Peyer's patch (tissue), 4 donors: ENCODE results near the gene RFTN1. TPM values are rescaled to one million over a fixed set of nuclear protein-coding genes. Genes with fewer than 3 reads are reported as not detected.

ENCODE experiments used
- DNase-seq, 3 donors: peaks; one replicate each; pipeline ENCODE4 v3.0.0-alpha.2; 2017 to 2019
- H3K27ac ChIP-seq, 4 donors: fragments of 200-600 bp; sonication (generic); one replicate each; pipeline ENCODE4 v1.5.1; 2016 to 2019
- H3K27me3 ChIP-seq, 2 donors: fragments of 200-600 bp; sonication (generic); one replicate each; pipeline ENCODE4 v1.5.1; 2019
- H3K36me3 ChIP-seq, 3 donors: fragments of 200-600 bp; sonication (generic); one replicate each; pipeline ENCODE4 v1.5.1; 2016 to 2019
- H3K4me1 ChIP-seq, 4 donors: fragments of 200-600 bp; sonication (generic); one replicate each; pipeline ENCODE4 v1.5.1; 2016 to 2019
- H3K4me3 ChIP-seq, 4 donors: fragments of 200-600 bp; sonication (generic); 1 replicate in 3 of 4; 2 replicates in 1 of 4; pipeline ENCODE4 v1.5.1; 2016 to 2019; ENCODE audit warnings: mild to moderate bottlenecking in 1 of 4
- H3K9me3 ChIP-seq, 4 donors: fragments of 200-600 bp; sonication (generic); one replicate each; pipeline ENCODE4 v1.5.1; 2016 to 2019; ENCODE audit warnings: mild to moderate bottlenecking in 1 of 4
- CTCF ChIP-seq, 6 experiments: fragments of 450-650 bp in 4 of 6; fragments of 200-600 bp in 2 of 6; sonication (generic) in 1 of 6; IDR thresholded peaks; one replicate each; pipeline ENCODE4 v1.5.1; 2017 to 2019; ENCODE audit warnings: antibody characterized with exemption in 6 of 6, mild to moderate bottlenecking in 3 of 6, moderate library complexity in 1 of 6
- POLR2A ChIP-seq, 2 donors: fragments of 450-650 bp; IDR thresholded peaks; one replicate each; pipeline ENCODE4 v1.5.1; 2017; ENCODE audit warnings: antibody characterized with exemption in 2 of 2, mild to moderate bottlenecking in 2 of 2, moderate library complexity in 2 of 2
- total RNA-seq, 4 donors: library from RNA; depleted of rRNA; stranded (reverse); fragments of >200 nt; gene quantifications; one replicate each; pipeline ENCODE4 v1.1.0, GENCODE V29; 2016

RFTN1 gene
- total RNA-seq, 4 donors from 2014 or later = 6.1 to 135 (median 32.0) TPM

GRCh38 chr3:16381426-16381825 is 132.1 kb downstream of the RFTN1 start:
- H3K4me1 ChIP-seq = peaks cover 0 to 9% (median 4%) of the 10 kb centered on the region in 4 donors
- no peaks in the 10 kb centered on the region for H3K27me3 ChIP-seq
- H3K36me3 ChIP-seq = no peaks in the 10 kb centered on the region
- no peak overlapping the region for H3K27ac ChIP-seq
- DNase-seq = no peak
- H3K9me3 ChIP-seq = no peaks in the 10 kb centered on the region
- H3K4me3 ChIP-seq = no peak overlapping the region
- TF ChIP-seq CTCF (IDR thresholded peaks at IDR 0.05) (no peak), POLR2A (IDR thresholded peaks at IDR 0.05) (no peak)

GRCh38 chr3:16380421-16380820 is 133.1 kb downstream of the RFTN1 start:
- TF ChIP-seq POLR2A (IDR thresholded peaks at IDR 0.05) (no peak), CTCF (IDR thresholded peaks at IDR 0.05) (no peak)
- H3K36me3 ChIP-seq = no peaks in the 10 kb centered on the region
- H3K9me3 ChIP-seq = no peaks in the 10 kb centered on the region
- no peaks in the 10 kb centered on the region for H3K27me3 ChIP-seq
- DNase-seq = no peak
- no peak overlapping the region for H3K4me3 ChIP-seq
- peaks cover 0 to 9% (median under 1%) of the 10 kb centered on the region in 4 donors for H3K4me1 ChIP-seq
- H3K27ac ChIP-seq = no peak overlapping the region

GRCh38 chr3:16379838-16380237 is 133.7 kb downstream of the RFTN1 start:
- TF ChIP-seq CTCF (IDR thresholded peaks at IDR 0.05) = no peak
- no peak for TF ChIP-seq POLR2A (IDR thresholded peaks at IDR 0.05)
- Histone ChIP-seq H3K27me3 (no peaks in the 10 kb centered on the region), H3K9me3 (no peaks in the 10 kb centered on the region), H3K4me3 (no peak overlapping the region), H3K27ac (no peak overlapping the region), H3K36me3 (no peaks in the 10 kb centered on the region), H3K4me1 (peaks cover 0 to 9% (median 0%) of the 10 kb centered on the region in 4 donors)
- DNase-seq = no peak

GRCh38 chr3:16378920-16379319 is 134.6 kb downstream of the RFTN1 start:
- Histone ChIP-seq H3K27ac (peak overlapping the region in 1 of 4 donors; percentile 44), H3K4me1 (peaks cover 0 to 16% (median 0%) of the 10 kb centered on the region in 4 donors), H3K36me3 (no peaks in the 10 kb centered on the region), H3K4me3 (no peak overlapping the region), H3K27me3 (no peaks in the 10 kb centered on the region), H3K9me3 (no peaks in the 10 kb centered on the region)
- DNase-seq = no peak
- no peak for TF ChIP-seq CTCF (IDR thresholded peaks at IDR 0.05)
- TF ChIP-seq POLR2A (IDR thresholded peaks at IDR 0.05) = no peak

GRCh38 chr3:16378415-16378814 is 135.1 kb downstream of the RFTN1 start:
- no peak for DNase-seq
- Histone ChIP-seq H3K27me3 (no peaks in the 10 kb centered on the region), H3K27ac (peak overlapping the region in 1 of 4 donors; percentile 44), H3K4me3 (no peak overlapping the region), H3K9me3 (no peaks in the 10 kb centered on the region), H3K36me3 (no peaks in the 10 kb centered on the region), H3K4me1 (peaks cover 0 to 21% (median 0%) of the 10 kb centered on the region in 4 donors)
- TF ChIP-seq POLR2A (IDR thresholded peaks at IDR 0.05) = no peak
- TF ChIP-seq CTCF (IDR thresholded peaks at IDR 0.05) = no peak

- no peak for TF ChIP-seq POLR2A (IDR thresholded peaks at IDR 0.05)
- no peak for TF ChIP-seq CTCF (IDR thresholded peaks at IDR 0.05)
- no peak overlapping the region for H3K4me3 ChIP-seq
- peak overlapping the region in 1 of 4 donors; percentile 61 for H3K27ac ChIP-seq
- H3K9me3 ChIP-seq = no peaks in the 10 kb centered on the region
- DNase-seq = no peak
- H3K36me3 ChIP-seq = no peaks in the 10 kb centered on the region
- H3K4me1 ChIP-seq = peaks cover 0 to 25% (median 0%) of the 10 kb centered on the region in 4 donors
- no peaks in the 10 kb centered on the region for H3K27me3 ChIP-seq
These were observed 135.6 kb downstream of the RFTN1 start for GRCh38 chr3:16377847-16378302.
